Heart right ventricle (tissue), 16 donors: ENCODE data around the gene MACROD2. TPM values are rescaled to one million over a fixed set of nuclear protein-coding genes. Genes with fewer than 3 reads are reported as not detected.

Experiments used
- ATAC-seq, 8 donors: fragments of 200-7000 bp; cut with Tn5 transposase; one replicate each; pipeline ENCODE4 v1.9.1; 2020; ENCODE audit warnings: mild to moderate bottlenecking in 8 of 8, moderate library complexity in 8 of 8, moderate number of reproducible peaks in 1 of 8
- DNase-seq, 2 donors: peaks; one replicate each; pipeline ENCODE4 v3.0.0-alpha.2; 2020
- H3K27ac ChIP-seq, 10 donors: fragments of 200-600 bp; sonication (generic) in 2 of 10; one replicate each; pipeline versions ENCODE4 v1.5.0 to v1.8.0; 2020 to 2022; ENCODE audit warnings: mild to moderate bottlenecking in 3 of 10
- H3K27me3 ChIP-seq, 7 donors: fragments of 200-600 bp; one replicate each; pipeline ENCODE4 v1.8.0; 2021 to 2022; ENCODE audit warnings: mild to moderate bottlenecking in 2 of 7
- H3K36me3 ChIP-seq, 9 donors: fragments of 200-600 bp; sonication (generic) in 1 of 9; one replicate each; pipeline versions ENCODE4 v1.5.0 to v1.8.0; 2020 to 2022; ENCODE audit warnings: mild to moderate bottlenecking in 2 of 9
- H3K4me1 ChIP-seq, 9 donors: fragments of 200-600 bp; sonication (generic) in 1 of 9; one replicate each; pipeline versions ENCODE4 v1.5.0 to v1.8.0; 2020 to 2022; ENCODE audit warnings: mild to moderate bottlenecking in 4 of 9
- H3K4me3 ChIP-seq, 10 donors: fragments of 200-600 bp; sonication (generic) in 2 of 10; one replicate each; pipeline versions ENCODE4 v1.5.0 to v1.8.0; 2020 to 2022; ENCODE audit warnings: mild to moderate bottlenecking in 7 of 10, moderate library complexity in 2 of 10
- H3K9me3 ChIP-seq, 11 donors: fragments of 200-600 bp in 10 of 11; sonication (generic) in 2 of 11; one replicate each; pipeline versions ENCODE4 v1.5.0 to v1.8.0; 2013 to 2022; ENCODE audit warnings: mild to moderate bottlenecking in 2 of 11, control low read depth in 1 of 11, moderate library complexity in 1 of 11
- CTCF ChIP-seq, 9 donors: fragments of 200-600 bp; sonication (generic) in 2 of 9; IDR thresholded peaks; one replicate each; pipeline versions ENCODE4 v1.5.0 to v1.8.0; 2021 to 2022; ENCODE audit warnings: antibody characterized with exemption in 9 of 9, mild to moderate bottlenecking in 5 of 9, moderate library complexity in 1 of 9
- WGBS, 2 donors: extraction: QIAGEN DNeasy Blood & Tissue Kit; methylation state at CpG; one replicate each; pipeline ENCODE4 v1.1.7; 2013; ENCODE audit warnings: inconsistent platforms in 1 of 2; 5-methylcytosine and 5-hydroxymethylcytosine counted together
- intact Hi-C, 10 donors: fragments of 100-400 bp; cut with DNase I; formaldehyde crosslinking; loops; one replicate each; pipeline versions ENCODE4 v1.11.1 to v1.14.2; 2022
- polyA plus RNA-seq, 2 donors: library from polyadenylated mRNA; stranded (reverse); fragments of 200-250 nt; gene quantifications; one replicate each; pipeline ENCODE4 v1.2.3, GENCODE V29; 2013
- total RNA-seq, 10 donors: library from RNA; stranded (reverse); fragmentation: NEBNext Ultra II Directional in 3 of 10; extraction: Animal tissue kit (Norgen Biotek cat#: 25700) in 3 of 10; gene quantifications; one replicate each; pipeline versions ENCODE4 v1.2.1 to v1.2.4, GENCODE V29; 2021 to 2023
- donor health status: Arrhythmogenic right ventricular cardiomyopathy.
- donor health status: ischemic (EF 13 %, LVEDD 7.1; RV severe dilation, severe dysfunction).
- donor health status: healthy with polysubstance abuse.
- donor health status: DM: no; HTN: yes; CAD: no.
- donor health status: DM: no; HTN: no; CAD: no.
- donor health status: ischemic (EF 25% LVEDD 6.9; RV normal size, moderate dysfunction).
- donor health status: ischemic (EF 25% LVEDD 5.7; RV mildly dilated, moderate dysfunction).
- donor health status: healthy.
- donor health status: DM: yes; HTN: yes; CAD: no.
- donor health status: Ischemic cardiomyopathy.
- donor health status: ischemic (EF 35%, LVEDD 5.7; RV mildly dilated, moderate dysfunction).
- donor health status: nonischemic (EF 11% LVEDD 7.7; RV severe dilation, severe dysfunction).
- donor health status: DM: yes; HTN: yes; CAD: no.
- donor health status: PGD.
- donor health status: ischemic (EF 29% LVEDD 5.4; RV normal size, mild dysfunction).
- donor health status: nonischemic (EF 23%, LVEDD 6.1; RV moderate dilation, normal function).

The MACROD2 gene
- total and polyA plus RNA-seq, 12 donors = 0.28 to 6.4 (median 4.1) TPM

- no peaks in the 10 kb centered on the region for H3K36me3 ChIP-seq
- TF ChIP-seq CTCF (IDR thresholded peaks at IDR 0.05) = no peak
Measured at GRCh38 chr20:15742627-15743026, 1747.3 kb downstream of the MACROD2 start.

GRCh38 chr20:15756002-15756753, 1760.9 kb downstream of the MACROD2 start:
- no peak for TF ChIP-seq CTCF (IDR thresholded peaks at IDR 0.05)
- Histone ChIP-seq H3K36me3 (no peaks in the 10 kb centered on the region), H3K4me3 (no peak overlapping the region), H3K27me3 (no peaks in the 10 kb centered on the region), H3K9me3 (no peaks in the 10 kb centered on the region), H3K4me1 (no peaks in the 10 kb centered on the region), H3K27ac (no peak overlapping the region)
- no peak for DNase-seq
- ATAC-seq = no peak
- 82 to 86% methylated on average over 3 of the region's 3 CpGs for WGBS, 2 donors
- intact Hi-C loops = no loop called here

More at GRCh38 chr20:15742627-15743026, 1747.3 kb downstream of the MACROD2 start:
- no peak overlapping the region for H3K4me3 ChIP-seq
- ATAC-seq (no peak), DNase-seq (no peak)
- intact Hi-C loops = no loop called here
- WGBS, 2 donors = 74 to 88% methylated on average over 1 of the region's 1 CpG
- no peaks in the 10 kb centered on the region for H3K4me1 ChIP-seq
- peaks cover 0 to 11% (median 0%) of the 10 kb centered on the region in 11 donors for H3K9me3 ChIP-seq
- no peak overlapping the region for H3K27ac ChIP-seq
- H3K27me3 ChIP-seq = no peaks in the 10 kb centered on the region

GRCh38 chr20:15756754-15757115, 1761.4 kb downstream of the MACROD2 start:
- intact Hi-C loops = no loop called here
- no peak for ATAC-seq
- no peaks in the 10 kb centered on the region for H3K36me3 ChIP-seq
- no peak for DNase-seq
- H3K9me3 ChIP-seq = no peaks in the 10 kb centered on the region
- 56 to 58% methylated on average over 2 of the region's 2 CpGs for WGBS, 2 donors
- H3K4me3 ChIP-seq = no peak overlapping the region
- H3K27me3 ChIP-seq = no peaks in the 10 kb centered on the region
- H3K27ac ChIP-seq = no peak overlapping the region
- H3K4me1 ChIP-seq = no peaks in the 10 kb centered on the region
- no peak for TF ChIP-seq CTCF (IDR thresholded peaks at IDR 0.05)

GRCh38 chr20:15759594-15759993, 1764.3 kb downstream of the MACROD2 start:
- no peaks in the 10 kb centered on the region for H3K4me1 ChIP-seq
- H3K4me3 ChIP-seq = no peak overlapping the region
- no peaks in the 10 kb centered on the region for H3K27me3 ChIP-seq
- H3K27ac ChIP-seq = no peak overlapping the region
- H3K9me3 ChIP-seq = no peaks in the 10 kb centered on the region
- no peaks in the 10 kb centered on the region for H3K36me3 ChIP-seq
- 53% methylated on average over 6 of the region's 6 CpGs for WGBS, 2 donors
- intact Hi-C loops = no loop called here
- peak in 3 of 9 donors; percentile 8 to 19 (median 11) for TF ChIP-seq CTCF (IDR thresholded peaks at IDR 0.05)
- no peak for DNase-seq
- no peak for ATAC-seq
